Hematopoietic multipotent progenitor cell treated with erythropoietin and hydrocortisone succinate and interleukin-3 and kit ligand, for 17 days (in vitro differentiated cells): ENCODE results near the gene HOXC13.

Source experiments
- DNase-seq: peaks from one replicate; pipeline ENCODE4 v3.0.0-alpha.2; 2015; ENCODE audit warnings: low spot score

HOXC13 gene, protein sequence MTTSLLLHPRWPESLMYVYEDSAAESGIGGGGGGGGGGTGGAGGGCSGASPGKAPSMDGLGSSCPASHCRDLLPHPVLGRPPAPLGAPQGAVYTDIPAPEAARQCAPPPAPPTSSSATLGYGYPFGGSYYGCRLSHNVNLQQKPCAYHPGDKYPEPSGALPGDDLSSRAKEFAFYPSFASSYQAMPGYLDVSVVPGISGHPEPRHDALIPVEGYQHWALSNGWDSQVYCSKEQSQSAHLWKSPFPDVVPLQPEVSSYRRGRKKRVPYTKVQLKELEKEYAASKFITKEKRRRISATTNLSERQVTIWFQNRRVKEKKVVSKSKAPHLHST

DNA sequence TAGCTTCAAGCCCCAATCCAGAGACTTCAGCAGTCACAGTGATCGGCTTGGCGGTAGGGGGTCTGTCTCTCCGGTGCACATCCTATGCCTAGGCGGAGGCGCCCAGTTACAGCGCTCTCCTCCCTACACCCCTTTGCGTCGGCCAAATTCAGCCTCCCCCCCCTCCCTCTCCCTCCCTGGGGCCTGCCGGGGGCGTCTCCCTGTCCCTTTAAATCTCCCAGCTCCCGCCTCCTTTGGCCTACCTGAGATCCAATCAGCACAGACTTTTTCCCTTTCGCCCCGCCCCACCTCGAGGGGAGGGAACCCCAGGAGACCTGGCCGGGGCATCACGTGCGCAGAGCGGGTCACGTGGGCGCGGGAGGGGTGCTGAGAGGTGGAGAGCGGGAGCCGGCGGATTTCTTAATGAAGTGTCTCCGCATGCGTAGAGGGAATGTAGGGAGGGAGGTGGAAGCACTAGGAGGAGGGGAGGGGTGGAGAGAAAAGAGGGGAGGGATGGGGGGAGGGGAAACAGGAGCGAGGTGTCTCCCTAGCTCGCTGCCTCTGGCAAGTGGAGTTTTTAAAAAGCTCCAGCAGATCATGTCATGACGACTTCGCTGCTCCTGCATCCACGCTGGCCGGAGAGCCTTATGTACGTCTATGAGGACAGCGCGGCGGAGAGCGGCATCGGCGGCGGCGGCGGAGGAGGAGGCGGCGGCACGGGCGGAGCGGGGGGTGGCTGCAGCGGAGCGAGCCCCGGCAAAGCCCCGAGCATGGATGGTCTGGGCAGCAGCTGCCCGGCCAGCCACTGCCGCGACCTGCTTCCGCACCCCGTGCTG lies at the start of gene HOXC13:
TSS of gene HOXC13 (plus strand) at position 506 of the 815 bp plus-strand sequence. CDS start at position 582, 76 bp downstream.
- DNase-seq: no peak

GRCh38 chr12:53890081-53890480 lies 48.5 kb upstream of the HOXC13 start:
- no peak for DNase-seq

DNA sequence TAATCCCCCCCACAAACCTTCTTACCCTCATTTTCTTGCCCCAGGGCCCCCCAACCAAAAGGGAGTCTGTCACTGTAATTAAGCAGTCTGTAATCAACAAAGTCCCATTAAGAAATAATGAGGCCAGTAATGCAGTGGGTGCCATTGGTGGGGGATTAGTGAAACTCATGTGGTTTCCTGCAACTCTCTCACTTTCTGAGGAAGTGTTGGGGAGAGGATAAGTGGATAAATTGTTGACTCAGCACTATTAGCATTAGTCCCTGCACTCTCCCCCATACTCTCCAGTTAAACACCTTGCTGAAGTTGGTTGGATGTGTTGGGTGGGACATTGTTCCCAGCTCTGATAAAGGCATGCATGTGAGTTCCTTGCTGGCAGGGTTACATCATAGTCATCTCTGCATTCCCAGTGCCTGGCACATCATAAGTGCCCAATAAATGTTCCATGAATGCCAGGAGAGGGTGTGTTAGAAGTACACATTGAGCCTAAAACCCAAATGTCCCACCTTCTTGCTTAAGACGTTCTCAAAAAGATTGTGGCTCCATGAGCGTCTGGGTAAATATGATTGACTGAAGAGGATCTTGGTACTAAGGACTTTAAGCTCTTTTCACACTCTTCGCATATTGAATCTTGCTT lies 45.8 kb upstream of the HOXC13 start:
- DNase-seq: no peak

- DNase-seq: no peak
Observed at GRCh38 chr12:53899230-53899629, 39.4 kb upstream of the HOXC13 start.

DNA sequence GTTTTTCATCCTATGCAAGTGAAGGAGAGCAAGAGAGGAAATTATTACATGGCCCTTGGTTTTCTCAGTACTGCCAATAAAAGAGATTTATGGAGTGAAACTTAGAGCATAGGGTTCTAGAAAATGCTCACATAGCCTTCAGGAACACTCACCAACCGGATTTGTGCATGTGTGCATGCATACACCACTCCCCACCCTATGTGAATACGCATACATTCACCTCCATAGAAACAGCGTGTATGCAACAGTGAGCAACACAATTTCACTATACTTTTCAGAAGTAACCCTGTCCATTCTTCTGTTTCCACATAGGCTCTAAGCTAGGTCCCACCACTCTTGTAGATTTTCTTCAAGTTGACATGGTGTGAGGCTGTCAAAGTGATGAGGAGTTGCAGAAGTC lies 31.5 kb upstream of the HOXC13 start:
- no peak for DNase-seq

GRCh38 chr12:53916788-53917655 lies 21.6 kb upstream of the HOXC13 start:
- no peak for DNase-seq

DNA sequence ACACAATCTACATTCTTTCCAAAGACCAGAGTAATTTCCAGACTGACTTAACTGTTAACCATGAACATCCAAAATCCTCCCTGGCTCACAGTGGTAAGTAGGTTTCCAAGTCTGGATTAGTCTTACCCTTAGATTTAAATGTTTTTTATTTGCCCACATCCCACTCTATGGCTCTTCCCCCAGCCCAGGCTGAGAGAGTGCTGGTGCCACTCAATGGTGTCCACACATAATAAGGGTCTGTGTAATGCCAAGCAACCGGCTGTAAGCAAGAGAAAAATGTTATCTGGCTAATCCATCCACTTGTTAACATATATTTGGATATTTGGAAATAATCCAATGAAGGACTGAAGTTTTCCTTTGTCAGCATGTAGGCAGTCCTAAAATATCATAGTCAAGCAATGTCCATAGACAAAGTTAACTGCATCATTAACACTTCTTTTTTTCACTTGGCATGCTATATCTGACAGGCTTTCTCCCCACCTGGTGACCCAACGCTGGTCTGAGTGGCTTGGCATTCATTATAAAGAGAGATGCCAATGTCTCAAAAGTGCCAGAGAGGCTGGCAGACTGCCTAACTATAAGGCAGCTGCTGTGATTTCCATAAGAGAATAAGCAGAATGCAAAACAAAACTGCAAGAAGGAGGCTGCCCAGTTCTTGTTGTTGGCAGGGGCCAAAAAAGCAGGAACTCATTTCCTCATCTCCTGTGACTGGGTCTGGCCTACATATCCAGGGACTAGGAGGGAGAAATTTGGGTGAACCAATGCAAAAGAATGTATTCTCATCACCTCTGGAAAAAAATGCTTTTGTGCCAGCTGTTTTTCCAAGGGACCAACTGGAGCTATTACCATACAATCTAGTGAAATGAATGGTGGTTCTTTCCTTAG lies 13.9 kb upstream of the HOXC13 start:
- DNase-seq: no peak

DNA sequence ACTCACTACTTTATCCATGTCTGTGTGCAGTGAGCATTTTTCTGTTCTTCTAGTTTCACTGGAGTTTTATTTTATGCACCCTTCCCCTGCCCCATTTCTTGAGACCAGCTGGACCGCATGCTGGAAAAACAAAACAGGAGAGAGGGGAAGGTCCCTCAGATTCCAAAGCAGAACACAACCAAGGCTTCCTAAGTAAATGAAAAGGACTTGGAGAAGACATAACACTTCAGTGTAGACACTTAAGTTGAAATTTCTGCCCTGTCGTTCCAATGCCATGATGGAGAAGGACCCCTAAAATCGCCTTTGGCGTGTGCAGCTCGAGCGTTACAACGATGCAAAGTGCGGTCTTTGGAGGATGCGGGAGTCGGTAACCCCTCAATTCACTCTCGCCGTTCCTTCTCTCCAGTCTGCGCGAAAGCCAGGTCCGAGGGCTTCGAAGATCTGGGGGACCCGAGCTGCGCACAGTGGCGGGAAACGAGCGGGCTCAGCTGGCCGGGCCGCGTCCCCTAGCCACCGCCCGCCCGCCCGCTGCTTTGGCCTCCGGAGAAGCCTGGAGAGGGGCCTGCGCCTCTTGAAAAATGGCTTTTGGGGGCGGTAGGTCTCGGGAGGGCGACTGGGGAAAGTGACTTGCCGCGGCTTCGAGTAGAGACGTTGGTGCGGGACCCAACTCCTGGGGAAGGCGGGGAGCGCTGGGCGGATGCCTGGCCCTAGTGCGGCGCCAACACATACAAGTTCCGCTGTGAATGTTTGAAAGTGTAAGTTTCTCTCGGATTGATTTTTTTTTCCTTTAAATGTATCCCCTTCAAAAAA lies 11.2 kb upstream of the HOXC13 start:
- no peak for DNase-seq

- DNase-seq: no peak
Observed at GRCh38 chr12:53928054-53928835, 10.4 kb upstream of the HOXC13 start.

DNA sequence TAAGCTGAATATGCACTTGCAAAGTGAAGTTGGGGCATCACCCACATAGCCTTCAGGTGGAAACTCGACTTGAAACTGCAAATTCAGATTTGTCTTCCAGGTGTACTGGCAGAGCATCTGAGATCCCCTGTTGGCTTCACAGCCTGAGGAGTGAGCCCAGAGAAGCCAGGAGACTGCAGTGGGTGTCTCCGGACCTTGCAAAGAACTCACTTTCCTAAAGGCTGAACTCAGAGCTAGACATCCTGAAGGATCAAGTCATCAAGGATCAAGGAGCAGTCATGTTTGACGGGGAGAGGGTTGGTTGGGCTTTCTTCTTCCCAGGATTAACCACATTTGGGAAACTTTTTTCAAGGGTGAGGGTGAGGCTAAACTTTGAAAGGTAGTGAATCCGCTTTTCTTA lies 9.1 kb upstream of the HOXC13 start:
- DNase-seq: no peak

DNA sequence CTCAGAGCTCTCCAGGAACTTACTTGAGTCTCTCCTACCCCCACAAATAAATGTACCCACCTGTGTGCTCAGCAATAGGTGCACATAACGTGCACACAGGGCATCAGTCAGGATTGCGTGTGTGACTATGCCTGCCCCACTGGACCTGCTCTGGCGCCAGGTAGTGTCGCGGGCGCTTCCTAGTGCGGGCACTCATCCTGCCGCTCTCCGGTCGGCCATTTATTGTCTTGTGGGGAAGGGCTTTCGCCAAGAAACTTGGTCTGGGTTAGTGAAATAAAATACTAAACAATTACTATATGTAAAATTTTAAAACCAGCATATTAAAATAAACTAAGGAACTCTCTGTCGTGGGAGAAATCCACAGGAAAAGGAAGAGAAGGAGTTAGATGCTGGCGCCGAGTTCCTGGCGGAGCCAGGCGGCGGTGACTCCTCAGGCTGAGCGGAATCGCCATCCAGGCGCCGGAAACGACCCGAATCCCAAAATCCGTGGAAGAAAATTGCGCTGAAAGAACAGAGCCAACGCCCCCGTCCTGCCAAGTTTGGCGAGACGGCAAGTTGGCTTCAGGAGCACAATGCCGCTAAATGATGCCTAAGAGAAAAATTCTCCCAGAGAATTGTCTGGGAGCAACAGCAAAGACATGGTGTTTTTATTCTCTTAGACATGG lies 7.9 kb upstream of the HOXC13 start:
- DNase-seq: no peak

GRCh38 chr12:53931844-53932581 lies 6.6 kb upstream of the HOXC13 start:
- DNase-seq: no peak

DNA sequence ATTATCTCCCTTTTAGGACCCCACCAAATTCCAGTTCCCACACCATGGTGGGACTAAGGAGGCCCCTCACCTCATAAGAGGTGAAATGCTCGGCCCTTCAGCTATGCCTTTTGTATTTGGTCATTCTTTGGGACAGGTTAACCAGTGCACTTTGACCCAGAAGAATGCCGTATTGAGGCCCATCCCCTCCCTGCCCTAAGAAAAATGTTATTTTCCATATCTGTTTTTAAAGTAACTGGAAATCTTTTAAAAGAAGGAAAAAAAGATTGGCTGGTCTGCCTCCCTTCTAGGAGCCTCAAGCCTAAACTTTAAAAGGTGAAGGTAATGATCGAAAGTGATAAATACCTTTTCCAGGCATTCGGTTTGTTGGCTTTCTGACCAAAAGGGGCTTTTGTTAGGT lies 5.7 kb upstream of the HOXC13 start:
- DNase-seq: no peak

GRCh38 chr12:53935383-53936341 lies 3.0 kb upstream of the HOXC13 start:
- no peak for DNase-seq

DNA sequence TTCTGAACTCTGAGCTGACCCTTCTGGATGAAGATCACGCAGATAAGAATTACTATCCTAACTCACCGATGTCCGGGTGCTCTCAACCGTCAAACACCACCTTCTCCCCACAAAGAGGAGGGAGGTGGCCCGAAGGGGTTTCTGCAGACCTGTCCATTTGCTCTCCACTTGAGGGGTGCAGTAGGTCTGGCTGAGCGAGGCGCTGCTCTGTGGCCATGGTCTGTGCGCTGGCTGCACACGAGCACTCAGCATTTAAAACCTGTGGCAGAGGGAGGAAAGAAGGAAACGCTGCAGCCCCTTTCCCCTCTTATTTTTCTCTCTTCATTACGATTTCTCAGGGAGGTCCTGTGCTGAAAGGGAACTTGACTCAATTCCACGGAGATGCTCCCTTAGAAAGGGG lies 1.5 kb upstream of the HOXC13 start:
- DNase-seq: no peak

DNA sequence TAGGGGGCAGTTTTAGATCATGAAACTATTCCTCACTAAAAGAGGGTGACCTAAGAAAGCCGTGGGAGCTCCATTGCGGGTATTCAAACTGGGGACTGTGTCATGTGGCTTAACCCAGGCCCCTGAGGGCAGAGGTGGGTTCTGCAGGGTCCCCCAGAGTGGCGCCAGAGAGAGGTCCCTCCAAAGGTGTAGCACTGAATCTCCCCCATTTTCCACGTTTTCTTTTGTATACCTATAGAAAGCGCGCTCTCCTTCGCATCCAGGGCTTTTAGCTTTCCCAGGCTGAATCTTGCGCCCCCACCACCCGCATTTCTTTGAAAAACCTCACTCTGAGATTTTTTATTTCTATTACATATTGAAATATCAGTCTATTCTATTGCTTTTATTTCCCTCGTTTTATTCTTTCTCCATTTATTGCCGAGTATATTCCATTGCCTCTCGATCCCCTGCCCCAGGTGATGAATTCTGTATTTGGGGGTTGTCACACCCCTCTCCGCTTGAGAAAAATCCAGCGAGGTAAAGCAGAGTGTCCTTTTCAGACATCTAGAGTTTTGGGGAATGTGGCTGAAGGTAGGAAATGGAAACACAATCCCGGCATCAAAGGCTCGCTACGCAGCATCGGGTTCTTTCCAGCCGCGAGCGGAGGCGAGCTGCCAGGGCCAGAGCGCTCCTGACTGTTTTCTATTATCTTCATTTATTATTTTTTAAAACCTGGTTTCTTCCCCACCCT lies 870 bp upstream of the HOXC13 start:
- DNase-seq: no peak
